WTC11 (cell line): ENCODE data around the gene FSTL4. TPM values are rescaled to one million over a fixed set of nuclear protein-coding genes. Genes with fewer than 3 reads are reported as not detected.

Experiments used
- ATAC-seq: fragments of 200-7000 bp; cut with Tn5 transposase; 2 replicates; pipeline ENCODE4 v1.10.0; 2021; ENCODE audit warnings: mild to moderate bottlenecking, moderate library complexity
- CTCF ChIA-PET: fragments of 300-600 bp; sonication (Branson Sonifier 250); formaldehyde crosslinking; loops from one replicate; lab custom pipeline; 2021; ENCODE audit warnings: antibody characterized with exemption; lab: Charles Lee
- POLR2A ChIA-PET: fragments of 350-600 bp; sonication (Branson Sonifier 250); formaldehyde crosslinking; loops from one replicate; lab custom pipeline; 2021; ENCODE audit warnings: antibody characterized with exemption; lab: Charles Lee
- DNase-seq: peaks from one replicate; pipeline ENCODE4 v3.0.0; 2021; ENCODE audit warnings: low spot score
- H3K27ac Mint-ChIP-seq: 2 replicates; pipeline ENCODE4 v1.8.0; 2021; ENCODE audit warnings: mixed read lengths
- H3K27me3 Mint-ChIP-seq: 2 replicates; pipeline ENCODE4 v1.8.0; 2021; ENCODE audit warnings: low read depth, mild to moderate bottlenecking, moderate library complexity, mixed read lengths
- H3K36me3 Mint-ChIP-seq: 2 replicates; pipeline ENCODE4 v1.8.0; 2021; ENCODE audit warnings: mixed read lengths
- H3K4me1 Mint-ChIP-seq: 2 replicates; pipeline ENCODE4 v1.8.0; 2022; ENCODE audit warnings: mixed read lengths
- H3K4me3 Mint-ChIP-seq: 2 replicates; pipeline ENCODE4 v1.8.0; 2021; ENCODE audit warnings: mild to moderate bottlenecking, moderate library complexity, mixed read lengths
- H3K9me3 Mint-ChIP-seq: 2 replicates; pipeline ENCODE4 v1.8.0; 2021; ENCODE audit warnings: mixed read lengths
- GABPB1 ChIP-seq: sonication (generic); formaldehyde crosslinking; IDR thresholded peaks from 2 replicates; pipeline ENCODE4 v1.8.1; 2023; ENCODE audit warnings: mild to moderate bottlenecking, missing genetic modification reagents
- GTF2I ChIP-seq: fragments of 250-450 bp; sonication (Bioruptor Pico); conservative IDR thresholded peaks from 2 replicates; pipeline ENCODE4 v1.4.0; 2021; ENCODE audit warnings: mild to moderate bottlenecking
- HMGA2 ChIP-seq: fragments of 250-450 bp; sonication (Bioruptor Pico); IDR thresholded peaks from 2 replicates; pipeline ENCODE4 v1.4.0; 2021; ENCODE audit warnings: mild to moderate bottlenecking, moderate library complexity
- JAZF1 ChIP-seq: fragments of 250-450 bp; sonication (Bioruptor Pico); IDR thresholded peaks from 2 replicates; pipeline ENCODE4 v1.9.0; 2021; ENCODE audit warnings: moderate library complexity, mild to moderate bottlenecking, inconsistent platforms
- JUN ChIP-seq: sonication (generic); formaldehyde crosslinking; IDR thresholded peaks from 2 replicates; pipeline ENCODE4 v1.8.0; 2023; ENCODE audit warnings: mild to moderate bottlenecking, missing genetic modification reagents
- MYBL2 ChIP-seq: sonication (generic); formaldehyde crosslinking; IDR thresholded peaks from 2 replicates; pipeline ENCODE4 v1.8.1; 2023; ENCODE audit warnings: mild to moderate bottlenecking, moderate library complexity, missing genetic modification reagents
- NR2C2 ChIP-seq: sonication (generic); formaldehyde crosslinking; IDR thresholded peaks from 2 replicates; pipeline ENCODE4 v1.8.0; 2022; ENCODE audit warnings: mild to moderate bottlenecking, missing genetic modification reagents
- NR3C1 ChIP-seq: sonication (generic); formaldehyde crosslinking; conservative IDR thresholded peaks from 2 replicates; pipeline ENCODE4 v1.8.1; 2023; ENCODE audit warnings: low read depth, mild to moderate bottlenecking, missing genetic modification reagents
- RELA ChIP-seq: sonication (generic); formaldehyde crosslinking; IDR thresholded peaks from 2 replicates; pipeline ENCODE4 v1.8.1; 2022; ENCODE audit warnings: missing genetic modification reagents, mild to moderate bottlenecking, borderline replicate concordance
- SMAD3 ChIP-seq: sonication (generic); formaldehyde crosslinking; IDR thresholded peaks from 2 replicates; pipeline ENCODE4 v1.8.0; 2022; ENCODE audit warnings: missing genetic modification reagents, mild to moderate bottlenecking, borderline replicate concordance
- TP53 ChIP-seq: sonication (generic); formaldehyde crosslinking; IDR thresholded peaks from 2 replicates; pipeline ENCODE4 v1.8.1; 2023; ENCODE audit warnings: mild to moderate bottlenecking, missing genetic modification reagents
- ZNF121 ChIP-seq: sonication (generic); formaldehyde crosslinking; IDR thresholded peaks from 2 replicates; pipeline ENCODE4 v1.8.0; 2023; ENCODE audit warnings: missing genetic modification reagents
- ZNF263 ChIP-seq: sonication (generic); formaldehyde crosslinking; IDR thresholded peaks from 2 replicates; pipeline ENCODE4 v1.8.1; 2022; ENCODE audit warnings: low read depth, mild to moderate bottlenecking, moderate library complexity, missing genetic modification reagents
- ZNF423 ChIP-seq: fragments of 250-450 bp; sonication (Bioruptor Pico); IDR thresholded peaks from 2 replicates; pipeline ENCODE4 v2.1.2; 2022; ENCODE audit warnings: mild to moderate bottlenecking, moderate library complexity
- total RNA-seq: library from RNA; stranded (reverse); gene quantifications from 3 replicates; pipeline ENCODE4 v1.2.3, GENCODE V29; 2021
- TF ChIP-seq, protein P1 (sequence below): sonication (generic); formaldehyde crosslinking; conservative IDR thresholded peaks from 2 replicates; pipeline ENCODE4 v1.8.1; 2022; ENCODE audit warnings: mild to moderate bottlenecking, missing genetic modification reagents
- TF ChIP-seq, protein P2 (sequence below): sonication (generic); formaldehyde crosslinking; IDR thresholded peaks from 2 replicates; pipeline ENCODE4 v1.8.0; 2022; ENCODE audit warnings: missing genetic modification reagents
- TF ChIP-seq, protein P3 (sequence below): sonication (generic); formaldehyde crosslinking; IDR thresholded peaks from 2 replicates; pipeline ENCODE4 v1.8.0; 2023; ENCODE audit warnings: missing genetic modification reagents, mild to moderate bottlenecking, borderline replicate concordance
- TF ChIP-seq, protein P4 (sequence below): sonication (generic); formaldehyde crosslinking; IDR thresholded peaks from 2 replicates; pipeline ENCODE4 v1.8.1; 2023; ENCODE audit warnings: mild to moderate bottlenecking, missing genetic modification reagents, borderline replicate concordance
- TF ChIP-seq, protein P5 (sequence below): fragments of 250-450 bp; sonication (Bioruptor Pico); conservative IDR thresholded peaks from 2 replicates; pipeline ENCODE4 v1.9.0; 2021; ENCODE audit warnings: mild to moderate bottlenecking

FSTL4 gene
- total RNA-seq, 1 experiment from 2014 or later: 6.1 TPM

DNA sequence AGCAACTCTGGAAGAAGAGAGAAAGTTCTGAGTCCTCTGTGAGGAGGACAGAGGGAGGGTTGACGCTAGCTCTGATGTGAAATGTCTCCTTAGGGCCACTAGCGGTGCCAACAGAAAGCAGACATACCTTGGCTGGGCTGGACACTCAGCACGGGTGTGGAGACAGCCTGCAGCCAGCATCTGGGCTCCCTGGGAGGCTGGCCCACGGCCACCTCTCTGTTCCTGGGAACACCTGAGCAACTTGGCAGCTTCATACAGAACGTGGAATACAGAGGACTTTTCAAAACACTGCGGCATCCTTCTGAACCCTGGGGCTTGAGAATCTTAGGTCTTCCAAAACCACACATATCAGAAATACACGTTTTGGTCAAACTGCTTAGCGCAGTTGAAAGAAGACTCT lies 269.1 kb downstream of the FSTL4 start:
- Mint-ChIP-seq H3K27ac (no peak overlapping the region), H3K9me3 (peaks cover 3% of the 10 kb centered on the region; the same call in 1 of the 2 replicates), H3K36me3 (no peaks in the 10 kb centered on the region), H3K4me3 (no peak overlapping the region), H3K27me3 (peaks cover 21% of the 10 kb centered on the region), H3K4me1 (peaks cover 61% of the 10 kb centered on the region)
- ChIA-PET POLR2A (no interaction called here), CTCF (interaction anchor here (1.1 to 3.2 kb wide), 6 partner anchors 11 to 117 kb away, joined by 3 to 25 read pairs (median 10); no protein-coding TSS in a partner anchor)
- TF ChIP-seq JAZF1 (CRISPR knock-in tag) (no peak), RELA (CRISPR knock-in tag) (no peak), NR3C1 (CRISPR knock-in tag) (no peak), ZNF121 (CRISPR knock-in tag) (no peak), JUN (no peak), MYBL2 (CRISPR knock-in tag) (no peak), ZNF423 (CRISPR knock-in tag) (no peak), TP53 (CRISPR knock-in tag) (no peak), GTF2I (CRISPR knock-in tag) (no peak), SMAD3 (CRISPR knock-in tag) (no peak), HMGA2 (CRISPR knock-in tag) (no peak), NR2C2 (no peak), GABPB1 (CRISPR knock-in tag) (no peak), ZNF263 (CRISPR knock-in tag) (no peak)
- TF ChIP-seq, protein P1, sequence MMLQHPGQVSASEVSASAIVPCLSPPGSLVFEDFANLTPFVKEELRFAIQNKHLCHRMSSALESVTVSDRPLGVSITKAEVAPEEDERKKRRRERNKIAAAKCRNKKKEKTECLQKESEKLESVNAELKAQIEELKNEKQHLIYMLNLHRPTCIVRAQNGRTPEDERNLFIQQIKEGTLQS (CRISPR knock-in tag): no peak
- TF ChIP-seq, protein P2, sequence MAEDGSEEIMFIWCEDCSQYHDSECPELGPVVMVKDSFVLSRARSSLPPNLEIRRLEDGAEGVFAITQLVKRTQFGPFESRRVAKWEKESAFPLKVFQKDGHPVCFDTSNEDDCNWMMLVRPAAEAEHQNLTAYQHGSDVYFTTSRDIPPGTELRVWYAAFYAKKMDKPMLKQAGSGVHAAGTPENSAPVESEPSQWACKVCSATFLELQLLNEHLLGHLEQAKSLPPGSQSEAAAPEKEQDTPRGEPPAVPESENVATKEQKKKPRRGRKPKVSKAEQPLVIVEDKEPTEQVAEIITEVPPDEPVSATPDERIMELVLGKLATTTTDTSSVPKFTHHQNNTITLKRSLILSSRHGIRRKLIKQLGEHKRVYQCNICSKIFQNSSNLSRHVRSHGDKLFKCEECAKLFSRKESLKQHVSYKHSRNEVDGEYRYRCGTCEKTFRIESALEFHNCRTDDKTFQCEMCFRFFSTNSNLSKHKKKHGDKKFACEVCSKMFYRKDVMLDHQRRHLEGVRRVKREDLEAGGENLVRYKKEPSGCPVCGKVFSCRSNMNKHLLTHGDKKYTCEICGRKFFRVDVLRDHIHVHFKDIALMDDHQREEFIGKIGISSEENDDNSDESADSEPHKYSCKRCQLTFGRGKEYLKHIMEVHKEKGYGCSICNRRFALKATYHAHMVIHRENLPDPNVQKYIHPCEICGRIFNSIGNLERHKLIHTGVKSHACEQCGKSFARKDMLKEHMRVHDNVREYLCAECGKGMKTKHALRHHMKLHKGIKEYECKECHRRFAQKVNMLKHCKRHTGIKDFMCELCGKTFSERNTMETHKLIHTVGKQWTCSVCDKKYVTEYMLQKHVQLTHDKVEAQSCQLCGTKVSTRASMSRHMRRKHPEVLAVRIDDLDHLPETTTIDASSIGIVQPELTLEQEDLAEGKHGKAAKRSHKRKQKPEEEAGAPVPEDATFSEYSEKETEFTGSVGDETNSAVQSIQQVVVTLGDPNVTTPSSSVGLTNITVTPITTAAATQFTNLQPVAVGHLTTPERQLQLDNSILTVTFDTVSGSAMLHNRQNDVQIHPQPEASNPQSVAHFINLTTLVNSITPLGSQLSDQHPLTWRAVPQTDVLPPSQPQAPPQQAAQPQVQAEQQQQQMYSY (CRISPR knock-in tag): no peak
- TF ChIP-seq, protein P3, sequence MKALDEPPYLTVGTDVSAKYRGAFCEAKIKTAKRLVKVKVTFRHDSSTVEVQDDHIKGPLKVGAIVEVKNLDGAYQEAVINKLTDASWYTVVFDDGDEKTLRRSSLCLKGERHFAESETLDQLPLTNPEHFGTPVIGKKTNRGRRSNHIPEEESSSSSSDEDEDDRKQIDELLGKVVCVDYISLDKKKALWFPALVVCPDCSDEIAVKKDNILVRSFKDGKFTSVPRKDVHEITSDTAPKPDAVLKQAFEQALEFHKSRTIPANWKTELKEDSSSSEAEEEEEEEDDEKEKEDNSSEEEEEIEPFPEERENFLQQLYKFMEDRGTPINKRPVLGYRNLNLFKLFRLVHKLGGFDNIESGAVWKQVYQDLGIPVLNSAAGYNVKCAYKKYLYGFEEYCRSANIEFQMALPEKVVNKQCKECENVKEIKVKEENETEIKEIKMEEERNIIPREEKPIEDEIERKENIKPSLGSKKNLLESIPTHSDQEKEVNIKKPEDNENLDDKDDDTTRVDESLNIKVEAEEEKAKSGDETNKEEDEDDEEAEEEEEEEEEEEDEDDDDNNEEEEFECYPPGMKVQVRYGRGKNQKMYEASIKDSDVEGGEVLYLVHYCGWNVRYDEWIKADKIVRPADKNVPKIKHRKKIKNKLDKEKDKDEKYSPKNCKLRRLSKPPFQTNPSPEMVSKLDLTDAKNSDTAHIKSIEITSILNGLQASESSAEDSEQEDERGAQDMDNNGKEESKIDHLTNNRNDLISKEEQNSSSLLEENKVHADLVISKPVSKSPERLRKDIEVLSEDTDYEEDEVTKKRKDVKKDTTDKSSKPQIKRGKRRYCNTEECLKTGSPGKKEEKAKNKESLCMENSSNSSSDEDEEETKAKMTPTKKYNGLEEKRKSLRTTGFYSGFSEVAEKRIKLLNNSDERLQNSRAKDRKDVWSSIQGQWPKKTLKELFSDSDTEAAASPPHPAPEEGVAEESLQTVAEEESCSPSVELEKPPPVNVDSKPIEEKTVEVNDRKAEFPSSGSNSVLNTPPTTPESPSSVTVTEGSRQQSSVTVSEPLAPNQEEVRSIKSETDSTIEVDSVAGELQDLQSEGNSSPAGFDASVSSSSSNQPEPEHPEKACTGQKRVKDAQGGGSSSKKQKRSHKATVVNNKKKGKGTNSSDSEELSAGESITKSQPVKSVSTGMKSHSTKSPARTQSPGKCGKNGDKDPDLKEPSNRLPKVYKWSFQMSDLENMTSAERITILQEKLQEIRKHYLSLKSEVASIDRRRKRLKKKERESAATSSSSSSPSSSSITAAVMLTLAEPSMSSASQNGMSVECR (CRISPR knock-in tag): no peak
- TF ChIP-seq, protein P4, sequence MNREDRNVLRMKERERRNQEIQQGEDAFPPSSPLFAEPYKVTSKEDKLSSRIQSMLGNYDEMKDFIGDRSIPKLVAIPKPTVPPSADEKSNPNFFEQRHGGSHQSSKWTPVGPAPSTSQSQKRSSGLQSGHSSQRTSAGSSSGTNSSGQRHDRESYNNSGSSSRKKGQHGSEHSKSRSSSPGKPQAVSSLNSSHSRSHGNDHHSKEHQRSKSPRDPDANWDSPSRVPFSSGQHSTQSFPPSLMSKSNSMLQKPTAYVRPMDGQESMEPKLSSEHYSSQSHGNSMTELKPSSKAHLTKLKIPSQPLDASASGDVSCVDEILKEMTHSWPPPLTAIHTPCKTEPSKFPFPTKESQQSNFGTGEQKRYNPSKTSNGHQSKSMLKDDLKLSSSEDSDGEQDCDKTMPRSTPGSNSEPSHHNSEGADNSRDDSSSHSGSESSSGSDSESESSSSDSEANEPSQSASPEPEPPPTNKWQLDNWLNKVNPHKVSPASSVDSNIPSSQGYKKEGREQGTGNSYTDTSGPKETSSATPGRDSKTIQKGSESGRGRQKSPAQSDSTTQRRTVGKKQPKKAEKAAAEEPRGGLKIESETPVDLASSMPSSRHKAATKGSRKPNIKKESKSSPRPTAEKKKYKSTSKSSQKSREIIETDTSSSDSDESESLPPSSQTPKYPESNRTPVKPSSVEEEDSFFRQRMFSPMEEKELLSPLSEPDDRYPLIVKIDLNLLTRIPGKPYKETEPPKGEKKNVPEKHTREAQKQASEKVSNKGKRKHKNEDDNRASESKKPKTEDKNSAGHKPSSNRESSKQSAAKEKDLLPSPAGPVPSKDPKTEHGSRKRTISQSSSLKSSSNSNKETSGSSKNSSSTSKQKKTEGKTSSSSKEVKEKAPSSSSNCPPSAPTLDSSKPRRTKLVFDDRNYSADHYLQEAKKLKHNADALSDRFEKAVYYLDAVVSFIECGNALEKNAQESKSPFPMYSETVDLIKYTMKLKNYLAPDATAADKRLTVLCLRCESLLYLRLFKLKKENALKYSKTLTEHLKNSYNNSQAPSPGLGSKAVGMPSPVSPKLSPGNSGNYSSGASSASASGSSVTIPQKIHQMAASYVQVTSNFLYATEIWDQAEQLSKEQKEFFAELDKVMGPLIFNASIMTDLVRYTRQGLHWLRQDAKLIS: no peak
- TF ChIP-seq, protein P5, sequence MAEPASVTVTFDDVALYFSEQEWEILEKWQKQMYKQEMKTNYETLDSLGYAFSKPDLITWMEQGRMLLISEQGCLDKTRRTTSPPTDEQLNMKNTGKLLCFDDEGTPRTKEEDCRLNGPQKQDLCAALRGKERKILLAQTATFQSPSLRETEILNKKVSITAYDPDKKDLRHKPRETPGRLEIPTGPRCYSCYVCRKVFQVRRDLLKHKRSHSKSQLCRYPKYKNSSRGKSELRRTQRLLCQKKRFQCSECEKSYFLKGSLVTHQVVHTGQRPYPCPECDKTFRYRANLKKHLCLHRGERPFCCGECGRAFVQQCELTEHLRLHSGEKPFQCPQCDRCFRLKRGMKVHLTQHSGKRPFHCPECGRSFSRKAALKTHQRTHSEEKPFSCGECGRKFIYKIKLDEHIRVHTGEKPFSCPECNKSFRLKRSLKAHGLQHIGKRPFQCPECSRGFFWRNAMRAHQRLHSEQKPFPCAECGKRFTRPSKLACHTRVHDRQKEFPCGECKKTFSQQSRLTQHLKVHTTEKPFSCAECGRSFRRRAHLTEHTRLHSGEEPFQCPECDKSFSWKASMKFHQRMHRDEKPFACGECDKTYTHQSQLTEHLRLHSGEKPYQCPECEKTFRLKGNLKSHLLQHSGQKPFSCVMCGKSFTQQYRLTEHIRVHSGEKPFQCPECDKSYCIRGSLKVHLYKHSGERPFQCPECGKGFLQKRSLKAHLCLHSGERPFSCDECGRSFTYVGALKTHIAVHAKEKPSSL (CRISPR knock-in tag): no peak
- no peak for DNase-seq
- no peak for ATAC-seq
